Gastrocnemius medialis (tissue), 4 donors: ENCODE data around the gene PACS2.

ENCODE experiments used
- POLR2A ChIP-seq, 2 donors: fragments of 450-650 bp; IDR thresholded peaks; one replicate each; pipeline ENCODE4 v1.6.1; 2017; ENCODE audit warnings: antibody characterized with exemption in 2 of 2, mild to moderate bottlenecking in 2 of 2, moderate library complexity in 2 of 2
- TF ChIP-seq, protein P1 (sequence below), 5 experiments: fragments of 450-650 bp in 3 of 5; fragments of 200-600 bp in 2 of 5; sonication (generic) in 2 of 5; IDR thresholded peaks in 4 of 5; conservative IDR thresholded peaks in 1 of 5; 1 replicate in 4 of 5; 2 replicates in 1 of 5; pipeline ENCODE4 v1.5.1; 2016 to 2019; ENCODE audit warnings: antibody characterized with exemption in 5 of 5, mild to moderate bottlenecking in 3 of 5, moderate library complexity in 3 of 5

DNA sequence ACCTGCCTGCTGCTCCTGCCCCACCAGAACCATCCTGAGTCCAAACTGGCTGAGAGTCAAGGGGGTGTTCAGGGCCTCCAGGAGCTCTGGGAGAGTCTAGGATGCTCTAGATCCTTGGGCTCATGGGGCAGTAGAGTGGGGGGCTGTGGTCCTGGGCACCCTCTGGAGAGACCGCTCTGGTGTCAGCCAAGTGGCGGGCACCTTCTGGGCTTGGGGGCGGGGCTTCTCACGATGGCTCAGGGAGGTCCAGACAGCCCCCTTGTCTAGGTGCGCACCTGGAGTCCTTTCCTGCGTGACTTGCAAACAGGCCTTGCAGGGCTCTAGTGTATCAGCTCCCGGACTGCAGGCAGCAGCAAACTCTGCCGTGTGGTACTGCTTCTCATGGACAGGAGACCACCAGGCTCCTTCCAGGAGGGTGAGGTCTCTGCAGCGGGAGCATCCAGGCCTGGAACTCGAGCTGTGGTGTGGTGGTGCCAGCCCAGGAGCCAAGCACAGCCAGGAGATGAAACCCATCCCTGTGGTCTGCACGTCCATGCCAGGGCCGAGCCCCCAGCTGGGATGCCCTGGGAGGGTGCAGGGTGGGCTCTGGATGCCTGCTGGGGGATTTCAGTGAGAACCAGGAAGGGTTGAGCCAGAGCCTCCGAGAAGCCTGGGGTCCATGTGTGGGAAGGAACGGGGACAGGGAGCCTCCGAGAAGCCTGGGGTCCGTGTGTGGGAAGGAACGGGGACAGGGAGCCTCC lies 15.0 kb downstream of the PACS2 start:
- TF ChIP-seq, protein P1, sequence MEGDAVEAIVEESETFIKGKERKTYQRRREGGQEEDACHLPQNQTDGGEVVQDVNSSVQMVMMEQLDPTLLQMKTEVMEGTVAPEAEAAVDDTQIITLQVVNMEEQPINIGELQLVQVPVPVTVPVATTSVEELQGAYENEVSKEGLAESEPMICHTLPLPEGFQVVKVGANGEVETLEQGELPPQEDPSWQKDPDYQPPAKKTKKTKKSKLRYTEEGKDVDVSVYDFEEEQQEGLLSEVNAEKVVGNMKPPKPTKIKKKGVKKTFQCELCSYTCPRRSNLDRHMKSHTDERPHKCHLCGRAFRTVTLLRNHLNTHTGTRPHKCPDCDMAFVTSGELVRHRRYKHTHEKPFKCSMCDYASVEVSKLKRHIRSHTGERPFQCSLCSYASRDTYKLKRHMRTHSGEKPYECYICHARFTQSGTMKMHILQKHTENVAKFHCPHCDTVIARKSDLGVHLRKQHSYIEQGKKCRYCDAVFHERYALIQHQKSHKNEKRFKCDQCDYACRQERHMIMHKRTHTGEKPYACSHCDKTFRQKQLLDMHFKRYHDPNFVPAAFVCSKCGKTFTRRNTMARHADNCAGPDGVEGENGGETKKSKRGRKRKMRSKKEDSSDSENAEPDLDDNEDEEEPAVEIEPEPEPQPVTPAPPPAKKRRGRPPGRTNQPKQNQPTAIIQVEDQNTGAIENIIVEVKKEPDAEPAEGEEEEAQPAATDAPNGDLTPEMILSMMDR (IDR thresholded peaks at IDR 0.05 in 4 of 5, conservative IDR thresholded peaks at IDR 0.05 in 1 of 5), result no peak
- no peak for TF ChIP-seq POLR2A (IDR thresholded peaks at IDR 0.05)
